IMR-90 (cell line): ENCODE data around the gene PRKAB1. TPM values are rescaled to one million over a fixed set of nuclear protein-coding genes. Genes with fewer than 3 reads are reported as not detected.

Source experiments
- ATAC-seq: fragments of 200-7000 bp; cut with Tn5 transposase; 2 replicates; pipeline ENCODE4 v1.9.1; 2020; ENCODE audit warnings: low read depth, mild to moderate bottlenecking, moderate library complexity
- BruUV-seq: library from RNA; stranded (reverse); fragments of 400-500 nt; replicated peaks from 2 replicates; lab custom pipeline; 2021; lab: Mats Ljungman, UMichigan
- CTCF ChIA-PET: fragments of 300-600 bp; formaldehyde crosslinking; extraction: SDS; loops from one replicate; lab custom pipeline; 2021; ENCODE audit warnings: antibody characterized with exemption; lab: Yijun Ruan, JAX
- POLR2A ChIA-PET: fragments of 300-600 bp; sonication (Branson Sonifier 250); formaldehyde crosslinking; loops from one replicate; lab custom pipeline; 2022; ENCODE audit warnings: antibody characterized with exemption; ENCODE audit not compliant: unreplicated experiment; lab: Charles Lee
- DNase-seq: peaks from one replicate; pipeline ENCODE4 v3.0.0; 2013
- H2AFZ ChIP-seq: replicated peaks from 2 replicates; pipeline ENCODE3; 2013; ENCODE audit warnings: low read length, mild to moderate bottlenecking; ENCODE audit not compliant: poor library complexity
- H2AK5ac ChIP-seq: 2 replicates; pipeline ENCODE4 v1.6.1; 2013; ENCODE audit warnings: low read depth, low read length, inconsistent platforms
- H2AK9ac ChIP-seq: replicated peaks from 2 replicates; pipeline ENCODE3; 2013; ENCODE audit warnings: mild to moderate bottlenecking, low read depth, low read length, moderate library complexity; ENCODE audit not compliant: poor library complexity
- H2BK120ac ChIP-seq: 2 replicates; pipeline ENCODE4 v1.6.1; 2013; ENCODE audit warnings: low read depth, low read length, inconsistent platforms
- H2BK15ac ChIP-seq: 3 replicates; pipeline ENCODE4 v1.6.1; 2013; ENCODE audit warnings: low read depth, low read length, inconsistent platforms
- H2BK20ac ChIP-seq: 2 replicates; pipeline ENCODE4 v1.6.1; 2013; ENCODE audit warnings: low read depth, mild to moderate bottlenecking, inconsistent platforms, low read length, moderate library complexity
- H2BK5ac ChIP-seq: 2 replicates; pipeline ENCODE4 v1.6.1; 2013; ENCODE audit warnings: mild to moderate bottlenecking, low read depth, low read length, inconsistent platforms; ENCODE audit not compliant: poor library complexity, severe bottlenecking
- H3K14ac ChIP-seq: replicated peaks from 2 replicates; pipeline ENCODE4 v1.6.1; 2013; ENCODE audit warnings: low read depth, low read length, inconsistent platforms
- H3K18ac ChIP-seq: 2 replicates; pipeline ENCODE4 v1.6.1; 2013; ENCODE audit warnings: low read depth, low read length, control low read depth
- H3K23ac ChIP-seq: 2 replicates; pipeline ENCODE4 v1.6.1; 2013; ENCODE audit warnings: low read depth, low read length, inconsistent platforms
- H3K27ac ChIP-seq: 2 replicates; pipeline ENCODE4 v1.5.1; 2013; ENCODE audit warnings: mild to moderate bottlenecking, control low read depth, low read length; ENCODE audit not compliant: insufficient read depth
- H3K27me3 ChIP-seq: 2 replicates; pipeline ENCODE4 v1.6.1; 2013; ENCODE audit warnings: low read length; ENCODE audit not compliant: control insufficient read depth, insufficient read depth
- H3K36me3 ChIP-seq: 2 replicates; pipeline ENCODE4 v1.6.1; 2013; ENCODE audit warnings: low read length, mixed read lengths; ENCODE audit not compliant: control insufficient read depth, insufficient read depth
- H3K4ac ChIP-seq: 2 replicates; pipeline ENCODE4 v1.6.1; 2013; ENCODE audit warnings: low read depth, low read length, inconsistent platforms
- H3K4me1 ChIP-seq: 2 replicates; pipeline ENCODE4 v1.6.1; 2013; ENCODE audit warnings: low read length, mixed read lengths; ENCODE audit not compliant: control insufficient read depth, insufficient read depth
- H3K4me2 ChIP-seq: 2 replicates; pipeline ENCODE4 v1.6.1; 2013; ENCODE audit warnings: low read depth, mild to moderate bottlenecking, control low read depth, low read length, moderate library complexity
- H3K4me3 ChIP-seq: 2 replicates; pipeline ENCODE4 v1.5.1; 2013; ENCODE audit warnings: low read depth, mild to moderate bottlenecking, control low read depth, low read length, moderate library complexity; ENCODE audit not compliant: insufficient read depth
- H3K56ac ChIP-seq: 2 replicates; pipeline ENCODE4 v1.6.1; 2013; ENCODE audit warnings: low read length, inconsistent platforms; ENCODE audit not compliant: insufficient read depth; ENCODE audit errors: extremely low read depth
- H3K79me1 ChIP-seq, 2 experiments: 2 replicates each; pipeline ENCODE4 v1.6.1; 2013; ENCODE audit warnings: low read length in 2 of 2, inconsistent platforms in 1 of 2, low read depth in 1 of 2
- H3K9ac ChIP-seq: 2 replicates; pipeline ENCODE4 v1.6.1; 2013; ENCODE audit warnings: low read depth, low read length, control low read depth
- H3K9me1 ChIP-seq: 2 replicates; pipeline ENCODE4 v1.6.1; 2013; ENCODE audit warnings: low read length, inconsistent platforms; ENCODE audit not compliant: insufficient read depth
- H3K9me3 ChIP-seq: 2 replicates; pipeline ENCODE4 v1.6.1; 2013; ENCODE audit warnings: low read length; ENCODE audit not compliant: control insufficient read depth, insufficient read depth
- H4K20me1 ChIP-seq: 2 replicates; pipeline ENCODE4 v1.6.1; 2013; ENCODE audit warnings: low read length, inconsistent platforms; ENCODE audit not compliant: insufficient read depth
- H4K5ac ChIP-seq: 2 replicates; pipeline ENCODE4 v1.6.1; 2013; ENCODE audit warnings: mild to moderate bottlenecking, low read depth, low read length, control low read depth
- H4K8ac ChIP-seq, 2 experiments: 2 replicates each; pipeline ENCODE4 v1.6.1; 2013; ENCODE audit warnings: low read depth in 2 of 2, low read length in 2 of 2, control low read depth in 1 of 2, inconsistent platforms in 1 of 2
- H4K91ac ChIP-seq: 2 replicates; pipeline ENCODE4 v1.6.1; 2013; ENCODE audit warnings: low read depth, low read length, inconsistent platforms; ENCODE audit not compliant: insufficient read depth
- CEBPB ChIP-seq: IDR thresholded peaks from 2 replicates; pipeline ENCODE4 v1.6.1; 2012; ENCODE audit warnings: low read depth, low read length, improper control_type of control experiment
- CTCF ChIP-seq: conservative IDR thresholded peaks from 2 replicates; pipeline ENCODE4 v1.5.1; 2012; ENCODE audit warnings: mild to moderate bottlenecking, low read depth, low read length, improper control_type of control experiment
- ELK1 ChIP-seq: fragments of 150-350 bp; IDR thresholded peaks from 2 replicates; pipeline ENCODE4 v1.6.1; 2016; ENCODE audit warnings: low read depth, mild to moderate bottlenecking, low read length, moderate library complexity, borderline replicate concordance
- MAFK ChIP-seq: IDR thresholded peaks from 2 replicates; pipeline ENCODE4 v1.6.1; 2012; ENCODE audit warnings: low read depth, low read length, improper control_type of control experiment
- MXI1 ChIP-seq: IDR thresholded peaks from 2 replicates; pipeline ENCODE4 v1.6.1; 2012; ENCODE audit warnings: low read depth, mild to moderate bottlenecking, low read length, moderate library complexity, borderline replicate concordance
- POLR2A ChIP-seq: IDR thresholded peaks from 2 replicates; pipeline ENCODE4 v1.6.1; 2012; ENCODE audit warnings: mild to moderate bottlenecking, low read depth, low read length
- RAD21 ChIP-seq: IDR thresholded peaks from 2 replicates; pipeline ENCODE4 v1.6.1; 2012; ENCODE audit warnings: low read length, improper control_type of control experiment
- SMC3 ChIP-seq: fragments of 150-350 bp; IDR thresholded peaks from 2 replicates; pipeline ENCODE4 v1.6.1; 2016; ENCODE audit warnings: low read depth, mild to moderate bottlenecking, antibody characterized with exemption, low read length, moderate library complexity
- USF2 ChIP-seq: fragments of 150-350 bp; IDR thresholded peaks from 2 replicates; pipeline ENCODE4 v1.6.1; 2017; ENCODE audit warnings: mild to moderate bottlenecking, antibody characterized with exemption, low read length, low read depth
- WGBS, 2 experiments: methylation state at CpG; one replicate each; pipeline versions ENCODE4 v1.1.5 to v1.1.7; 2013; ENCODE audit warnings: missing lambda C conversion rate in 2 of 2; ENCODE audit not compliant: insufficient read length in 1 of 2; ENCODE audit errors: extremely low coverage in 2 of 2; 5-methylcytosine and 5-hydroxymethylcytosine counted together
- dilution Hi-C: fragments of 300-500 bp; cut with HindIII; formaldehyde crosslinking; loops from one replicate; pipeline ENCODE4 v1.14.3; 2018; ENCODE audit warnings: low sequenced_read_pairs; ENCODE audit not compliant: unreplicated experiment
- in situ Hi-C: fragments of 300-500 bp; cut with MboI; formaldehyde crosslinking; loops from 3 replicates; pipeline ENCODE4 v1.14.3; 2019; ENCODE audit warnings: low sequenced_read_pairs, inconsistent platforms, mixed read lengths
- intact Hi-C: fragments of 100-400 bp; cut with micrococcal nuclease; formaldehyde crosslinking; loops from 2 replicates; pipeline ENCODE4 v1.10.0; 2022
- polyA plus RNA-seq, 3 experiments: library from polyadenylated mRNA; depleted of rRNA; stranded (reverse); fragments of >200 nt; gene quantifications; 2 replicates each; pipeline ENCODE4 v1.2.3, GENCODE V29; 2012; ENCODE audit warnings: low replicate concordance in 1 of 3
- total RNA-seq: library from RNA; depleted of rRNA; stranded (reverse); fragments of >200 nt; gene quantifications from 2 replicates; pipeline ENCODE4 v1.2.3, GENCODE V29; 2012

The PRKAB1 gene
- total and polyA plus RNA-seq, 2 of the 4 experiments (the other 2 are of a cell fraction): 9.7 to 19.3 TPM

- BruUV-seq: no TSS peak
- H3K9me1 ChIP-seq: no peaks in the 10 kb centered on the region
Observed at GRCh38 chr12:119729871-119730270, 61.9 kb downstream of the PRKAB1 start.

More at GRCh38 chr12:119729871-119730270, 61.9 kb downstream of the PRKAB1 start:
- no peak overlapping the region for H4K5ac ChIP-seq
- no peak overlapping the region for H2AK9ac ChIP-seq
- 90% methylated on average over 2 of the region's 8 CpGs; no CpG with 5 or more reads in 1 of the 2 experiments for WGBS, 2 experiments
- DNase-seq: no peak
- H3K27ac ChIP-seq: no peak overlapping the region
- H3K79me1 ChIP-seq: no peaks in the 10 kb centered on the region
- in situ Hi-C loops (no loop called here), intact Hi-C loops (no loop called here), dilution Hi-C loops (no loop called here)
- no peak overlapping the region for H4K8ac ChIP-seq
- no peaks in the 10 kb centered on the region for H3K27me3 ChIP-seq
- no peak overlapping the region for H2BK15ac ChIP-seq
- H4K91ac ChIP-seq: no peak overlapping the region
- peaks cover 7% of the 10 kb centered on the region for H3K36me3 ChIP-seq
- H2BK5ac ChIP-seq: no peak overlapping the region
- H3K18ac ChIP-seq: no peak overlapping the region
- ATAC-seq: no peak
- no peak overlapping the region for H3K4ac ChIP-seq
- no peaks in the 10 kb centered on the region for H3K9me3 ChIP-seq
- peak overlapping the region; percentile 26 for H2AFZ ChIP-seq
- no peaks in the 10 kb centered on the region for H4K20me1 ChIP-seq
- TF ChIP-seq POLR2A (no peak), CTCF (no peak), SMC3 (no peak), USF2 (no peak), CEBPB (no peak), RAD21 (no peak), ELK1 (no peak), MXI1 (no peak), MAFK (no peak)
- H3K23ac ChIP-seq: no peak overlapping the region
- H2BK20ac ChIP-seq: no peak overlapping the region
- ChIA-PET CTCF (no interaction called here), POLR2A (no interaction called here)
- no peak overlapping the region for H3K56ac ChIP-seq
- H2AK5ac ChIP-seq: no peak overlapping the region
- no peaks in the 10 kb centered on the region for H3K4me1 ChIP-seq
- no peak overlapping the region for H2BK120ac ChIP-seq
- H3K4me2 ChIP-seq: no peak overlapping the region
- no peak overlapping the region for H3K9ac ChIP-seq
- H3K4me3 ChIP-seq: no peak overlapping the region
- H3K14ac ChIP-seq: no peak overlapping the region
